Suppressor macrophage treated with lipopolysaccharide for 4 hours (primary cell): ENCODE data around the gene PCDHB8.
A peak's percentile ranks its signal among the peaks of the same experiment; 100 is the strongest.
"Not testable (repeated sequence)": the region's sequence is repeated elsewhere in the genome, so short reads cannot be mapped to it uniquely, and the experiment has no call there.

Experiments
- DNase-seq: peaks from one replicate; pipeline ENCODE4 v3.0.0-alpha.2; 2020

PCDHB8 gene

DNA sequence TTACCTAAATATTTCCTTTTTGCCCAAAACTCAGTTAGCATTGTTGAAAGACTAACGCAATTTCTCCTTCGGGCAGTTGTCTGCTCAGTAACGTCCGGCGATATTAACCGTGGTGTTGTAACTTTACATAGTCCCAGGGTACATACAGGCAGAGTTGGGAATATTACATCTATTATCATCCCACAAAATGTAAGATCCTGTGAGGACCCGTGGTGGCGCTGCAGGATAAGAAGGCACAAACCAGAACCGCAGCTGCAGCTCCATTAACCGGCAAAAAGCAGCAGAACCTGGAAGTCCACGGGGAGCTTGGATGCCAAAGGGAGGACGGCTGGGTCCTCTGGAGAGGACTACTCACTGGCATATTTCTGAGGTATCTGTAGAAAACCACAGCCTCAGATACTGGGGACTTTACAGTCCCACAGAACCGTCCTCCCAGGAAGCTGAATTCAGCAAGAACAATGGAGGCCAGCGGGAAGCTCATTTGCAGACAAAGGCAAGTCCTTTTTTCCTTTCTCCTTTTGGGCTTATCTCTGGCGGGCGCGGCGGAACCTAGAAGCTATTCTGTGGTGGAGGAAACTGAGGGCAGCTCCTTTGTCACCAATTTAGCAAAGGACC lies at the start of gene PCDHB8:
Gene PCDHB8 (plus strand): TSS at position 214 of the 615 bp plus-strand sequence. CDS start 245 bp downstream, at position 459.
- not testable (repeated sequence) for DNase-seq

DNA sequence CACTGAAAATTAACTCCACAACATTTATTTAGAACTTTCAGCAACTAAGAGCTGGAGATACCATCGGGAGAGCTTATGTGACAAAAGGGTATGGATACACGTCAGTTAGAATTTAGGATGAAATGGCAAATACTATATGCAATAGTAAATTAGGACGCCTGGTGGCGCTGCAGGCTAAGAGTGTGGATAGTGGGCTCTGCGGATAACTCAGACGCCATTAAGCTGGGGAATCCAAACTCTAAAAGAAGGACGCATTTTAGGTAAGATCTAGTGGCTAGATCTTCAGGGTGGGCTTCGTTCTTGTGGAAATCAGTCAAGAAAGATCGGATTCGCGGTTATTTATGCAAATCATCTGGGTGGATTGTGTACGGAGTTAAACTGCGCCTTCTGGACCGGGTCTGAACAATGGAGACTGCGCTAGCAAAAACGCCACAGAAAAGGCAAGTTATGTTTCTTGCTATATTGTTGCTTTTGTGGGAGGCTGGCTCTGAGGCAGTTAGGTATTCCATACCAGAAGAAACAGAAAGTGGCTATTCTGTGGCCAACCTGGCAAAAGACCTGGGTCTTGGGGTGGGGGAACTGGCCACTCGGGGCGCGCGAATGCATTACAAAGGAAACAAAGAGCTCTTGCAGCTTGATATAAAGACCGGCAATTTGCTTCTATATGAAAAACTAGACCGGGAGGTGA lies 42.4 kb upstream of the PCDHB8 start, which contains the start of gene PCDHB5:
Gene PCDHB5 (plus strand): TSS at position 177 of the 688 bp plus-strand sequence. CDS start 229 bp downstream, at position 406.
- DNase-seq = peak; percentile 1

- DNase-seq = no peak
These were observed 41.8 kb upstream of the PCDHB8 start for GRCh38 chr5:141135718-141136266.

DNA sequence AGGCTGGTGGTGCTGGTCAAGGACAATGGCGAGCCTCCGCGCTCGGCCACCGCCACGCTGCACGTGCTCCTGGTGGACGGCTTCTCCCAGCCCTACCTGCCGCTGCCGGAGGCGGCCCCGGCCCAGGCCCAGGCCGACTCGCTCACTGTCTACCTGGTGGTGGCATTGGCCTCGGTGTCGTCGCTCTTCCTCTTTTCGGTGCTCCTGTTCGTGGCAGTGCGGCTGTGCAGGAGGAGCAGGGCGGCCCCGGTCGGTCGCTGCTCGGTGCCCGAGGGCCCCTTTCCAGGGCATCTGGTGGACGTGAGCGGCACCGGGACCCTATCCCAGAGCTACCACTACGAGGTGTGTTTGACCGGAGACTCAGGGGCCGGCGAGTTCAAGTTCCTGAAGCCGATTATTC lies 40.2 kb upstream of the PCDHB8 start:
- DNase-seq = not testable (repeated sequence)

GRCh38 chr5:141149812-141150211 lies 27.8 kb upstream of the PCDHB8 start, which contains the start of gene PCDHB6:
Gene PCDHB6, plus strand, starts transcription at chr5:141150057. Its CDS starts 201 bp downstream, at chr5:141150258.
- DNase-seq = no peak

- DNase-seq = no peak
These were observed 27.2 kb upstream of the PCDHB8 start for GRCh38 chr5:141150224-141150992.

GRCh38 chr5:141150993-141151325 lies 26.6 kb upstream of the PCDHB8 start:
- DNase-seq = no peak

- not testable (repeated sequence) for DNase-seq
These were observed 26.0 kb upstream of the PCDHB8 start for GRCh38 chr5:141151632-141152031.

DNA sequence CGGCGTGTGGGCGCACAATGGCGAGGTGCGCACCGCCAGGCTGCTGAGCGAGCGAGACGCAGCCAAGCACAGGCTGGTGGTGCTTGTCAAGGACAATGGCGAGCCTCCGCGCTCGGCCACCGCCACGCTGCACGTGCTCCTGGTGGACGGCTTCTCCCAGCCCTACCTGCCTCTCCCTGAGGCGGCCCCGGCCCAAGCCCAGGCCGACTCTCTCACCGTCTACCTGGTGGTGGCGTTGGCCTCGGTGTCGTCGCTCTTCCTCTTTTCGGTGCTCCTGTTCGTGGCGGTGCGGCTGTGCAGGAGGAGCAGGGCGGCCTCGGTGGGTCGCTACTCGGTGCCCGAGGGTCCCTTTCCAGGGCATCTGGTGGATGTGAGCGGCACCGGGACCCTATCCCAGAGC lies 25.5 kb upstream of the PCDHB8 start:
- DNase-seq = not testable (repeated sequence)

DNA sequence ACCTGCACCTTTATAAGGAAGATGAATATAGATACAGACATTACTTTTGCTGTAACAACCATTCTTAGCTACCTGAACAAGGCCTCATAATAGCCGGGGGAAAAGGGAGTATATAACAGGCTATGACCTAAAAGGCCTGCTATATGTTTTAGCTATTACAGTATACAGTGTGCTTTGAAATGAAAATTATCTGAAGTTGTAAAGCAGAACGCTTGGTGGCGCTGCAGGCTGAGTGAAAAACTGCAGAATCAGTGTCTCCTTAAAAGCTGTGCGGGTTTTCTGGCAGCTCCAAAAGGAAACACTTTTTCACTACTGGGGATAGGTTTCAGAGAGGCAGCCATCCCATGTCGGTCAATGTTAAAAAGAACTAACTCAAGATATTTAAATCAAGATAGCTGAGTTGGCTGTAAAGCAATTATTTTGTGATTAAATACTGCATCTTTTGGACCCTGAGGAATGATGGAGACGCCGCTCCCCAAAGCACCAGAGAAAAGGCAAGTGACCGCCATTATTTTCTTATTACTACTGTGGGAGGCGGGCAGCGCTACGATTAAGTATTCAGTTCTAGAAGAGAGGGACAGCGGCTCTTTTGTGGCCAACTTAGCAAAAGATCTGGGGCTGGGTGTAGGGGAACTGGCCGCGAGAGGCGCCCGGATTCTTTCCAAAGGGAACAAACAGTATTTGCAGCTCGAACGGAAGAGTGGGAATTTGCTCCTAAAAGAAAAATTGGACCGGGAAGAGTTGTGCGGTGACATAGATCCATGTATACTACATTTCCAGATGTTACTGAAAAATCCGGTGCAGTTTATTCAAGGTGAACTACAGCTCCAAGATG lies 21.8 kb upstream of the PCDHB8 start:
- DNase-seq = no peak

- DNase-seq = not testable (repeated sequence)
These were observed 20.2 kb upstream of the PCDHB8 start for GRCh38 chr5:141157356-141157755.

GRCh38 chr5:141157901-141158300 lies 19.7 kb upstream of the PCDHB8 start:
- not testable (repeated sequence) for DNase-seq

DNA sequence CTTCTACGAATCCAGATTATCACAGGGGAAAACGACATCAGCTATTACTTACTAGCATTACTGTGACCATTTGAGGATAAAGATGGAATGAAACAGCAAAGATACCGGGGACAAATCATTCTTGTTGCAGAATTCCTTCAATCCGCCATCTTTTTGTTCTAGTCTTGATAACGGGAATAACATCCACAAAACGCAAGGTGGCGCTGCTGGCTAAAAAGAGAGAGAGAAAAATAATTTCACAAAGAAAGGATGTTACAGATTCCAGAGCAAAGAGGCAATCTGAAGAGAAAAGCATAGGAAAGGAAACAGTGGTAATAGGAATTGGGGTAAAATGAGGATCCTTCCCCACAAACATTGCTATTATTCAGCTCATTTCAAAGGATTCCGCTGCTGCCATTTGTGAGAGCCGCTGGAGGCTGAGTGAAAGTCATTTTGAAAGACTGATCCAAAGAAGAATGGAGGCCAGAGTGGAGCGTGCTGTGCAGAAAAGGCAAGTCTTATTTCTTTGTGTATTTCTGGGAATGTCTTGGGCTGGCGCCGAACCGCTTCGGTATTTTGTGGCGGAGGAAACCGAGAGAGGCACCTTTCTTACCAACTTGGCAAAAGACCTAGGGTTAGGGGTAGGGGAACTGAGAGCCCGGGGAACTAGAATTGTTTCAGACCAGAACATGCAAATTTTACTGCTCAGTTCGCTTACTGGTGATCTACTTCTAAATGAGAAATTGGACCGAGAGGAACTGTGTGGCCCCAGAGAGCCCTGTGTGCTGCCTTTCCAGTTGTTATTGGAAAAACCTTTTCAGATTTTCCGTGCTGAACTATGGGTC lies 5.0 kb upstream of the PCDHB8 start, which contains the start of gene PCDHB7:
Gene PCDHB7 (plus strand): TSS at position 264 of the 824 bp plus-strand sequence. CDS start 192 bp downstream, at position 456.
- no peak for DNase-seq

GRCh38 chr5:141174291-141175104 lies 3.1 kb upstream of the PCDHB8 start:
- DNase-seq = not testable (repeated sequence)

GRCh38 chr5:141175933-141176332 lies 1.7 kb upstream of the PCDHB8 start:
- DNase-seq = no peak

DNA sequence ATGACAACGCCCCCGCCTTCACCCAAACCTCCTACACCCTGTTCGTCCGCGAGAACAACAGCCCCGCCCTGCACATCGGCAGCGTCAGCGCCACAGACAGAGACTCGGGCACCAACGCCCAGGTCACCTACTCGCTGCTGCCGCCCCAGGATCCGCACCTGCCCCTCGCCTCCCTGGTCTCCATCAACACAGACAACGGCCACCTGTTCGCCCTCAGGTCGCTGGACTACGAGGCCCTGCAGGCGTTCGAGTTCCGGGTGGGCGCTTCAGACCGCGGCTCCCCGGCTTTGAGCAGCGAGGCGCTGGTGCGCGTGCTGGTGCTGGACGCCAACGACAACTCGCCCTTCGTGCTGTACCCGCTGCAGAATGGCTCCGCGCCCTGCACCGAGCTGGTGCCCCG lies 1.8 kb downstream of the PCDHB8 start:
- not testable (repeated sequence) for DNase-seq

GRCh38 chr5:141179876-141180275 lies 2.3 kb downstream of the PCDHB8 start:
- DNase-seq = not testable (repeated sequence)

DNA sequence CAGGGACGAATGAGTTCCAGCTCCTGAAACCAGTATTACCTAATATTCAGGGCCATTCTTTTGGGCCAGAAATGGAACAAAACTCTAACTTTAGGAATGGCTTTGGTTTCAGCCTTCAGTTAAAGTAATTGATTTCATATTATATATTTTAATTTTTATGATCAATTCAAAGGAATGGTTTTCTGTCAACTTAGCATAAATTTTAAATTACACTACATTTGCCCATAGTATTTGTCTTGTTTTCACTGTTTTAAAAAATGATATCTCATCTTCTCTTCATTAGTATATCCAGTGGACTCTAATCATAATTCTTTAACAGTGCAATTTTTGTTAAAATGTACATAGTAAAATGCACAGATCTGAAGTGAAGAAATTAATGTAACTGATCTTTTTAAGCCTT lies 2.7 kb downstream of the PCDHB8 start:
- no peak for DNase-seq

- no peak for DNase-seq
These were observed 4.7 kb downstream of the PCDHB8 start, which contains the start of gene PCDHB16 for GRCh38 chr5:141182248-141182647. Gene PCDHB16, plus strand, starts transcription at chr5:141182387. Its CDS starts 173 bp downstream, at chr5:141182560.
